ENCODE data around the gene TCF25.

Gene TCF25

GRCh38 chr16:89842471-89843408 is 30.7 kb upstream of the TCF25 start:
- in situ Hi-C loops (cut with HindIII; ENCODE audit: low pct_ligation_motif_present, low pct_unique_long_range_greater_than_20kb, low sequenced_read_pairs), result no loop called here
- DNase-seq, result peak; percentile 80

GRCh38 chr16:89843409-89844350 is 29.7 kb upstream of the TCF25 start:
- no peak for DNase-seq
- in situ Hi-C loops (cut with HindIII; ENCODE audit: low pct_ligation_motif_present, low pct_unique_long_range_greater_than_20kb, low sequenced_read_pairs), result no loop called here

- in situ Hi-C loops (cut with HindIII; ENCODE audit: low pct_ligation_motif_present, low pct_unique_long_range_greater_than_20kb, low sequenced_read_pairs), result no loop called here
- DNase-seq, result no peak
These were observed 28.6 kb upstream of the TCF25 start for GRCh38 chr16:89844739-89845339.

- in situ Hi-C loops (cut with HindIII; ENCODE audit: low pct_ligation_motif_present, low pct_unique_long_range_greater_than_20kb, low sequenced_read_pairs), result no loop called here
- no peak for DNase-seq
These were observed 28.0 kb upstream of the TCF25 start for GRCh38 chr16:89845417-89845816.

GRCh38 chr16:89847051-89847939 is 26.1 kb upstream of the TCF25 start:
- in situ Hi-C loops (cut with HindIII; ENCODE audit: low pct_ligation_motif_present, low pct_unique_long_range_greater_than_20kb, low sequenced_read_pairs), result no loop called here
- no peak for DNase-seq

- in situ Hi-C loops (cut with HindIII; ENCODE audit: low pct_ligation_motif_present, low pct_unique_long_range_greater_than_20kb, low sequenced_read_pairs), result no loop called here
These were observed 25.5 kb upstream of the TCF25 start for GRCh38 chr16:89847940-89848297.

GRCh38 chr16:89848974-89849373 is 24.4 kb upstream of the TCF25 start:
- in situ Hi-C loops (cut with HindIII; ENCODE audit: low pct_ligation_motif_present, low pct_unique_long_range_greater_than_20kb, low sequenced_read_pairs), result no loop called here
- DNase-seq, result no peak

More at GRCh38 chr16:89847940-89848297, 25.5 kb upstream of the TCF25 start:
- no peak for DNase-seq

GRCh38 chr16:89853306-89853993 is 19.9 kb upstream of the TCF25 start:
- no peak for DNase-seq
- in situ Hi-C loops (cut with HindIII; ENCODE audit: low pct_ligation_motif_present, low pct_unique_long_range_greater_than_20kb, low sequenced_read_pairs), result no loop called here

GRCh38 chr16:89855301-89855945 is 18.0 kb upstream of the TCF25 start:
- in situ Hi-C loops (cut with HindIII; ENCODE audit: low pct_ligation_motif_present, low pct_unique_long_range_greater_than_20kb, low sequenced_read_pairs), result no loop called here
- DNase-seq, result no peak

- in situ Hi-C loops (cut with HindIII; ENCODE audit: low pct_ligation_motif_present, low pct_unique_long_range_greater_than_20kb, low sequenced_read_pairs), result no loop called here
- no peak for DNase-seq
These were observed 17.4 kb upstream of the TCF25 start for GRCh38 chr16:89855986-89856385.

- DNase-seq, result no peak
- in situ Hi-C loops (cut with HindIII; ENCODE audit: low pct_ligation_motif_present, low pct_unique_long_range_greater_than_20kb, low sequenced_read_pairs), result no loop called here
These were observed 14.3 kb upstream of the TCF25 start for GRCh38 chr16:89858973-89859614.

GRCh38 chr16:89859615-89860007 is 13.8 kb upstream of the TCF25 start:
- DNase-seq, result no peak
- in situ Hi-C loops (cut with HindIII; ENCODE audit: low pct_ligation_motif_present, low pct_unique_long_range_greater_than_20kb, low sequenced_read_pairs), result no loop called here

- in situ Hi-C loops (cut with HindIII; ENCODE audit: low pct_ligation_motif_present, low pct_unique_long_range_greater_than_20kb, low sequenced_read_pairs), result no loop called here
- peak; percentile 66 for DNase-seq
These were observed 12.6 kb upstream of the TCF25 start for GRCh38 chr16:89860747-89861304.

GRCh38 chr16:89861648-89862047 is 11.7 kb upstream of the TCF25 start:
- no peak for DNase-seq
- in situ Hi-C loops (cut with HindIII; ENCODE audit: low pct_ligation_motif_present, low pct_unique_long_range_greater_than_20kb, low sequenced_read_pairs), result no loop called here

GRCh38 chr16:89862732-89863131 is 10.7 kb upstream of the TCF25 start:
- DNase-seq, result no peak

GRCh38 chr16:89863741-89864526 is 9.5 kb upstream of the TCF25 start:
- no peak for DNase-seq
- in situ Hi-C loops (cut with HindIII; ENCODE audit: low pct_ligation_motif_present, low pct_unique_long_range_greater_than_20kb, low sequenced_read_pairs), result no loop called here

More at GRCh38 chr16:89862732-89863131, 10.7 kb upstream of the TCF25 start:
- in situ Hi-C loops (cut with HindIII; ENCODE audit: low pct_ligation_motif_present, low pct_unique_long_range_greater_than_20kb, low sequenced_read_pairs), result no loop called here
